NCI-H345 treated with DMSO at 0.1 percent for 48 hours (cell line): ENCODE data around the gene LLPH.

Source experiments
- DNase-seq: peaks from one replicate; lab custom pipeline; 2025; ENCODE audit not compliant: unreplicated experiment; lab: John Stamatoyannopoulos, UW

LLPH gene

DNA sequence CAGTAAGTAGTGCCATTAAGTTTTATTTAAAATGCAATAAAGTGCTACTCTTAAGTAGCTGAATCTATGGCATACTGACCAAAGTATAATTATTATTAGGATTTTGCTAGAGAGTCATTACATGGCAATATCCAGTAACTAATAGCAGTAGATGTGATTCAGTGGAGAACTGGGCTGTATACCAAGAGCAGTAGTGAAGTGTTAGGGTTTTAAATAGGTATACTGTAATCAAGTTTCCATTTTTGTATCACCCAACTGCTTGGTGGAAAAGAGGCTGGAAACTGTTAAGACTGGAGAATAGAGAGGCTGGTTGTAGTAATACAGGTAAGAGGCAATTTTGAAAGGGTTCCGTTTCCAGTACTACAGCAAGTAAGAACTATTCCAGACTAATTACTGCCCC, 13.3 kb upstream of the LLPH start:
- no peak for DNase-seq

DNA sequence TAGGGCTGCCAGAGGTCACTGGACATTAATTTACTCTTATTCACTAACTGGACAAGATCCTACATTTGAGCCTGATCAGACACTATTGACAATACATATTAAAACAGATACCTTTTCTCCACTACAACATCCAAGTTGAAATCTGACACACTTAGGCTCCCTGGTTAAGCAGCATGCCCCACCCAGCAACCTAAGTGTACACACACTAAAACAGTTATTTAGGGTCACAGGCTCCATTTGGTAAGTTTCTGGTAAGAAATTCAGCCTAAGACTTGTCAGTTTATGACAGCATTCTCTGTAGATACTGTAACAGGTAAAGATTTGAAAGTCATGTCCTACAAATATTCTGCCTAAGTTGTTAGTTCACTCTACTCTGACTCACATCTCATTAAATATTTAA, 12.3 kb upstream of the LLPH start:
- DNase-seq, result no peak

DNA sequence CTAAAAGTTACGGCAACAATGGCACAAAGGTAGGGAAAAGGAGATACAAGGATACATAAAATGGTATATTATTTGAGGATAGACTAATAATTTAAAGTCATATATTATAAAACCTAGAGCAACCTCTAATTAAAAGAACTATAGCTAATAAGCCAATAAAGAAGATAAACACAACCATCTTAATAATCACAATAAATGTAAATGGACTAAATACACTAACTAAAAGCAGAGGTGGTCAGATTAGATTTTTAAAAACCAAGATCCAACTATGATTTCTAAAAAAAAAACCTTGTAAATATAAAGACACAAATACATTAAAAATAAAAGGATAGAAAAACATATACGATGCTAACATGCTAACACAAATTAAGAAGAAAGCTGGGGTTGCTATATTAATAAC, 10.7 kb upstream of the LLPH start:
- no peak for DNase-seq

DNA sequence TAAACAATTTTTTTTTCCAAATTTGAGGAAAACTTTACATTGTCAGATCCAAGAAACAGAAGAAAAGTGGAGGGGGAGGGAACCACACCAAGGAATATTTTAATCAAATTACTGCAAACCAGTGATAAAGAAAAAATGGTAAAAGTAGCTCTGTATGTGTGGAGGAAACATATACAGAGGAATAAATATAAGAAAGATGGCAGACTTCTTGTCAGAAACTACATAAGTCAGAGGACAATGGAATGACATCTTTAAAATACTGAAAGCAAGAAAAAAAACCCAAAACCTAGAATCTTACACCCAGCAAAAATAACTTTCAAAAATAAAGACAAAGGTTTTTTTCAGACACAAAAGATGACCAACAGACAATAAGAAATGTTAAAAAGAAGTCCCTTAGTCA, 10.2 kb upstream of the LLPH start:
- DNase-seq, result no peak

DNA sequence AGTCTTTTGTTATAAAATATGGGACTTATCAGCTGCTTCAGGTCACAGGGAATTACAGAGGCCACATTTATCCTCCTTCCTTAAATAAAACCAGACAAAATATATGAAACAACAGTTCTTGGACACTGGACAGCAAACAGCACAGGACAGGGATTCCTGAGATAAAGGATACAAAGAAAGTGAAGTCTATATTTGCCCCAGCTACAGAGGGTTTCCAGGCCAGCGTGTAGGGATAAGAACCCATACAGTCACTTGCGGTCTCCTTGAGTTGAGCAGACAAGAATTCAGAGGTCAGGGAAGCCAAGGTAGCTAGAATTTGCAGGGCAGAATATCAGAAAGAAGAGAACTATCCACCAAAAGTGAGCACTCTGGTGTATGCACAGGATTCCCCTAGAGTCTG, 8.8 kb upstream of the LLPH start:
- no peak for DNase-seq

DNA sequence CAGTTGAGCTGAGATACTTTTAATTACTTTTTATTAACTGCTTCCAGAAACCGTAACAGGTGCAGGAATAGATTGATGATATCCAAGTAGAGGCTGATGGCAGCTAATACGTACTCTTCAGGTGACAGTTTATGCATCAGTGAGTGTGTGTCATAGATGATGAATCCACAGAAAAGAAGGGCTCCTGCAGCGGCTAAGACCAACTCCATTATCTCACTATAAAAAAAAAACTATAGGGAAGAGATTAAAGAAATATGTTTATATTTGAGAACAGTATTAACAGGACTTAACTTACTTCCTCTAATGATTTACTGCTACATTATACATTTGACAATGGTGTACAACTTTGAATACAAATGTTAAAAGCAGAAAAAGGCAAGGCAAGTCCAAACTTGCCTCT, 7.4 kb upstream of the LLPH start:
- no peak for DNase-seq

DNA sequence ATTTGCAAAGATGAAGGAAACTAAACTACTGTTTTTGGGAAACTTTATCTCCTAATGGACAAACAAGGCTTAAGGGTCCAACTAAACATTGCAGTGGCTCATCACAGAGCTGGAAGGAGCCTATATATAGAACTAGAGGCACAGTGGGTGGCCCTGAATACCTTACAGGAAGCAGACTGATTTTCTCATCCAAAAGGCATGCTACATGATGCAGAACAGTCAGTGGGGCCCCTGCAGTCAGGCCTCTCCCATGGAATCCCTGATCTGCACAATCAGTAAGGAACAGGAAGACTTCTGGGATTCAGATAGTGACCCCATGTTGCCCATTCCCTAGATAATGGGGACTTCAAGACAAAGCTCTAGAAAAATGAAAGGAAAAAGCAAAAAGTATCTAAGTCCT, 1.9 kb upstream of the LLPH start:
- no peak for DNase-seq

DNA sequence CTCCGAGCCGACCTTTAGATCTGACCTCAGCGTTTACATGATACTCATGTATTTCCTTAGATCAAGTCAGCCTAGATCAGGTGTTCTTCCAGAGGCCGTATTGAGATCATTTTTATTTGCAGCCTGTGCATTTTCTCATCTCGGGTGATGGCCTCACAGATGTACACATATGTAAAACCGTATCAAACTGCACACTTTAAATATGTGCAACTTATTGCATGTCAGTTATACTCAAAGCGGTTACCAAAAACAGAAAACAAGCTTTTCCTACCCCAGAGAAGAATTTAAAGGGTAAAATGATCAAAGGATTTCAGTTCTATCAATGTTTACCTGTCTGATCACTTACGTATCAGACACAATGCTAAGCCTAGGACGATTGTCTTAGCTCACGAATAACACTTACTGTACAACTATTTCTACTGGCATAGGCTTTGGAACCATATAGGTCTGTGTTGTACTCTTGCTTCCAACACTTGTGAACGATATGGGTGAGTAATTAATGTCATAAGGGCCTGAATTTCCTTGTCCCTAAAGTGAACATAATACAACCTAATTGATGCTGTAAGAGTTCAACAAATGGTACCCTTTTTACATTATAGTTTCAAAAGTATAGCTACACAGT, 628 bp upstream of the LLPH start:
- DNase-seq, result no peak

DNA sequence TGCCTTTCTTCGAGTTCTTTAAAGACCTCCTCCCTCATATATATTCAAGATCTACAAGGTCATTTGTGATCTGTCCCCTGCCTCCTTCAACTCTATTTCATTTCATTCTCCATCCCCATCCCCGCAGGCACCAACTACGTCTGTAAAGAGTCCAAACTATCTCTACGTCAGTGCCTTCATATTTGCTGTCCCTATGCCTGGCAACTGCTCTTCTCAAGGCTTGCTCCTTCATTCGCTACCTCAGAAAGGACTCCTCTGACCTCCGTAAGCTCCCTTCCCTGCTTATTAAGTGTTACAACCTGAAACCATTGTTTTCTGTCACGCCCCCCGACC, 650 bp downstream of the LLPH start:
- DNase-seq, result no peak

DNA sequence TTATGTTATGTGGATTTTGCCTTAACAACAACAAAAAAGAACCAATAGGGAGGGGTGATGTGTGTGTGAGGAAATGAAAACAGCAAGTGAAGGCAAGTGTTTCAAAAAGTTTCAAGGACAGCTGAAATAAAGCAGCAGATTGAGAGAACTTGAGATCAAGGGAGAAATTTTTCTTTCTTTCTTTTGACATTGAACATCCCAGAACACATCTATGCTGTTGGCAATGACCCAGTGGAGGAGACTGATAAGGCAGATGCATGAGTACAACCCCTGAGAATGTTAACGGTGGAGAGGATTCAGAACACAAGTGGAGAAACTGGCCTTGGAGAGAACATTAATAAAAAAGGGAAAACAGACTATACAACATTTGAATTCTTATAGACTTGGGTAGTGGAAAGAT, 2.9 kb downstream of the LLPH start:
- DNase-seq, result no peak

DNA sequence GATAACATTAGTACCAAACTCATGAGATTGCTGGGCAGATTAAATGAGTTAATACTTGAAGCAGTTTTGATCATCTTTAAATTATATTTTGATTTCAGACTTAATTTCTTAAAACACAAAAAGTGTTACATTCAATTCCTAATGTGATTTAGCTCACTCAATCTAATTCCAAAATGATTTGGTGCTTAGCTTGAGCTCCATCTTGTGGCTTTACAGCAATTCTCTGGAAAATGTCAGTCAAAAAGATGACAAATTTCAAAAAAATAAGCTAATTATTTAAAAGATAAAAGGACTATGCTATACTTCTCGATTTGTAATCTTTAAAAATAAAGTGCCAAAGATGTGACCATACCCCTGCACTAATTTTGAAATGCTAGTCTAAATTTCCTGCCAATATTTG, 10.1 kb downstream of the LLPH start:
- no peak for DNase-seq

DNA sequence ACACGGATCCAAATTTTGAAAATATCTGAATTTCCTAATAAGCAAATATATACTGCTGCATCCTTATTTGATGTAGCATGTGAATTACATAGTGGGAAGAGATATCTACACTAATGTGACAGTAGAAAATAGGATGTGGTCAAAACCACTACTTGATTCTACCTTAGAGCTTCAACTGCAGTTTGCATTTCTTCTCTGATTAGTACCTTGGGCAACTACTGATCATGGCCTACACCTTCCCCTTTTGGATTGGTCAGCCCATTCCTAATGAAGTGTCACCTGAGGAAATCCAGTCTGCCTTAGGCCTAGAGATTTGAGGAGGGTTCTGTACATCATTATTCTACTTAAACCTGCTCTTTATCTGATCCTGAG, 10.7 kb downstream of the LLPH start:
- no peak for DNase-seq

DNA sequence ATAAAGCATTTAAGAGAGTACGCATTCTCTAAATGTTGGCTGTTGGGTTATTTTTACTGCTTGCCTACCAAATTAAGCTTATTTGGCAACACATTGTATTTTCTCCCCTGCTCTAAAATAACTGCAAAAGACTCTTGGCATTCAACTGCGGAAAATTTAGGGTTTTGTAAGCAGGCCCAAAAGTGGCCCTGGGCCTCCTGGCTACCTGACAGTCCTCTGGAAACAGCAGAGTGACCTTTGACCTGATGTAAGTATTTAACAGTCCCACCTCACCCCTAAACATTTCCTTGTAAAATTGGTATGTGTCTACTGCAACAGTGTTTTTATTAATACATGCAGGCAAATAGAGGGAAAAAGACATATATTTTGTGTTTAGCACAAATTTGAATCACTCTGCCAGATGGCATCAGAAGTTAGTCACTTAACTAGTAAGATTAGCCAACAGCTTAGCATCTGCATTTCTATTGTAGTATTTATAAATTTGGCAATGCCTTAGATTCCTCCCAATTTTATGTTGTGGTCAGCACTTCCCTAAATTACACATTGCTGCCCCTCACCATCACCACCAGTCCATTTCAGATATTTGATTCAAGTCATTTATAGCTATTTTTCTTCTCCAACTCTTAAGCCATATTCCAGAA, 11.2 kb downstream of the LLPH start:
- no peak for DNase-seq

DNA sequence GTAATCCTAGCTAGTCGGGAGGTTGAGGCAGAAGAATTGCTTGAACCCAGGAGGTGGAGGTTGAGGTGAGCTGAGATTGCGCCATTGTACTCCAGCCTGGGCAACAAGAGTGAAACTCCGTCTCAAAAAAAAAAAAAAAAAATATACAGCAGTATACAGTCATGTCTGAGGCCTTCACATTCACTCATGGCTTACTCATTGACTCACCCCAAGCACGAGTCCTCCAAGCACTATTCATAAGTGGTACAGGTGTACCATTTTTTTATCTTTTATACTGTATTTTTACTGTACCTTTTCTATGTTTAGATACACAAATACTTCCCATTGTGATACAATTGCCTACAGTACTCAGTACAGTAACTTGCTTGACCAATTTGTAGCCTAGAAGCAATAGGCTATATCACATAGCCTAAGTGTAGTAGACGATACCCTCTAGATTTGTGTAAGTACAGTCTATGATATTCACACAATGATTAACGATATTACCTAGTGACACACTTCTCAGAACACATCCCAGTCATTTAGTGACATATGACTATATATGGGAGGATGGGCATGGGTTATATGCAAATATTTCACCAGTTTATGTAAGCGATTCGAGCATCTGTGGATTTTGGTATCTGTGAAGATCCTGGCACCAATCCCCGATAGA, 12.2 kb downstream of the LLPH start:
- DNase-seq, result no peak

DNA sequence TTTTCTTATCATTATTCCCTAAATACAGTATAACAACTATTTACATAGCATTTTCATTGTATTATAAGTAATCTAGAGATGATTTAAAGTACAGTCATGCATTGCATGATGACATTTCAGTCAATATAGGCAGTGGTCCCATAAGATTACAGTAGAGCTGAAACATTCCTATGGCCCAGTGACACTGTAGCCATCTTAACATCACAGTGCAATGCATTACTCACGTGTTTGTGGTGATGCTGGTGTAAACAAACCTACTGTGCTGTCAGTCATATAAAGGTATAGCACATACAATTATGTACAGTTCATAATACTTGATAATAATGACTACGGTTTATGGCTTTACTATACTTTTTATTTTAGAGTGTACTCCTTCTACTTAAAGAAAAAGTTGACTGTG, 13.3 kb downstream of the LLPH start:
- DNase-seq, result no peak

DNA sequence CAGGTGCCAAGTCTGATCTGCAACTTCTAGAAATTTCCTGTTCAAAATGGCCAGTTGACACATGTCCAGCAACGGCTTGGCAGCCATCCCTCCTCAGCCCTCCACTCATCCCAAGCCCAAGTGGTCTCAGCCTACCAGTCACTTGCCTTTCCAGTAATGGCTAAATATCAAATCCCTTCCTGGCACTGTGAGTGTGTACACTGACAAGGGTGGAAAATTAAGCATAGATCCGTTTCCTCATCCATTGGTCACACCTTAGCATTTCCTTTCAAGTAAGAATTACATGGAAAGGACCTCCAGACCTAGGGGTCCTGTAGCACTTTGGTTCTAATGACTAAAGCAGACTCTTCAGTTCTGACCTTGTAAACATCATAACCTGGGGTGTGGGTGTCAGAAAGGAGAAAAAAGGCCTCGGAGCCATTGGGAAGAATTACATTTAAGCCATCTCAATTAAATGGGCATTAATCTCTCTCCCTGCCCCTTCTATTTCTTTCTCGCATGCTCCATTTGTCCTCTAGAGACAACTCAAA, 15.4 kb downstream of the LLPH start:
- no peak for DNase-seq

DNA sequence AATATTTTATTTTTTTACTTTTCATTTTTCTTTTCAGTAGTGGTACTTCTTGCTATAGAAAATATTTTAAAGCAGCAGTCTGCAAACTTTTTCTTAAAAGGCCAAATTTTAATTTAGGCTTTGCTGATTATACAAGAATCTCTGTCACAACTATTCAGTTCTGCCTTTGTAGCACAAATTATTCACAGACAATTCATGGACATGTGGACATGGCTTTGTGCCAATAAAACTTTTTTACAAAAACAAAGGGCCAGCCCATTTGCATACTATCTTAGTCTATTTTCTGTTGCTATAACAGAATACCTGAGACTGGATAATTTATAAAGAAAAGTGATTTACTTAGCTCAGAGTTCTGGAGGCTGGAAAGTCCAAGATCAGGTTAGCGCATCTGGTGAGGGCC, 17.1 kb downstream of the LLPH start:
- no peak for DNase-seq

DNA sequence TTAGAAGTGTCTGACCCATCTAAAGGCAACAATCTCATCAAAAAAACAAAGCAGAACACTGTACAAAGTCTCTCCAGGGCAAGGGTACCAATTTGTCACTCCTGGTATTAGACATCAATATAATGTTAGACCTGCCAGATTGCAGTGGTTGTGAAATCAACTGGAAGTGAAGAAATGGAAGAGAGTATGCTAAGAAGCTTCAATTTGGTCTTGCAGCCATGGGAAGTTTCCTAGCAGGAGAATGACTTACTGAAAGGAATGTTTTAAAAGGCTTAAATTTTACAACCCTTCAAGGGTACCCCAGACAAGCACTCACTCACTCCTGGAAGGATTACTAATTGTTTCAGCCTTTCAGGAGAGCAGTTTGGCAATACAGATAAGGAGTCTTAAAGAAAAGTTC, 18.9 kb downstream of the LLPH start:
- DNase-seq, result no peak

DNA sequence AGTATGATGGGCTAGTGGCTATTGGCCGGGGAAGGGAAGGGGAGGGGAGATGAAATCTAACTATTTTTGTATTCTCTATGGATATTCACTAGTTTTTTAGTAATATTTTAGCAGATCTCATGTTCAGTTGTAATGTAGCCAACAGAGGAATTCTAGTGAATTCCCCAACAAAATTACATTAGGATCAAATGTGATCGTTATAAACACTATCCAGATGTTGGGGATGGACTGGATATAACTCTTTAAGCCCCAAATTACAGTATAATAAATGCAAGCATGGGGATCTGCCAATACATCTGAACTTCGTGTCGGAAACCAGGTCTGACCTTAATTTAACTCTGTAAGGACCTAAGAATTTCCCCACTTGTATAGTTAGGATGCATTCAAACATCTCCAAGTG, 21.5 kb downstream of the LLPH start:
- no peak for DNase-seq

DNA sequence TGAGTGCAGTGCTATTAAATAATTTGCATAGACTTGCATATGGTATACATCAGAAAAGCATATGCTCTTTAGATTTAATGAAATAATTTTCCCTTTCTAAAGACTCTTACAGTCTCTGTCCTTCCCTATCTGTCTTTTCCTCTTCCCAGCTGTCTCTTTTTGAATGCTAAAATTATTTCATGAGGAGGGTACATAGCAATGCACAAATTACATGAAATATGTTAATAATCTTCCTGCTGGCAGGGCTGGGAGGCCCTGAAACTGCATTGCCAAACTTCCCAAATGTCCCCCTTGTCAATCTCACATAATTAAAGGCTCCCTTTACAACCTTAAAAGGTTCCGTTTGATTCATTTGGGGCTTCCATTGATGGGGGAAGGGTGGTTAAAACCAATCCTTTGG, 22.2 kb downstream of the LLPH start:
- DNase-seq, result no peak

DNA sequence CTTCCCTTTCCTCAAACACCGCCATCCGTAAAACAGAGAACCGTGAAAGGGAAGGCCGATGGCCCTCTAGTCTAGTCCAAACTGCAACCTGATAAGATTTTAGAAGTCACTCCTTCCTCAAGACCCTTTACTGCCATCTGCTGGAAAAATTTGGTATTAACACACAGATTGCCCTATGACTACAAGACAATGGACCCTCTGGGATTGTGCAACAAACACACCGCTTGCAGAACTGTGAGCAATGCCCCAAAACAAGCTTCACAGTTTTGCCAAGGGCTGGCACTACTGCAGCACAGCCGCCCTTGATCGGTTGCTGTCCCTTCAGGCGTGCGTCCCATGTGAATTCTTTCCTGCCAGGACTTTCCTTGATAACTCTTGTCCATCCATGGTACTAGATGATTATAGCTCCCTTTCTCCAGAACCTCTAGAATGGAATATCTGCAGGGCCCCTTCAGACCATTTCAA, 23.1 kb downstream of the LLPH start:
- DNase-seq, result peak; percentile 73

DNA sequence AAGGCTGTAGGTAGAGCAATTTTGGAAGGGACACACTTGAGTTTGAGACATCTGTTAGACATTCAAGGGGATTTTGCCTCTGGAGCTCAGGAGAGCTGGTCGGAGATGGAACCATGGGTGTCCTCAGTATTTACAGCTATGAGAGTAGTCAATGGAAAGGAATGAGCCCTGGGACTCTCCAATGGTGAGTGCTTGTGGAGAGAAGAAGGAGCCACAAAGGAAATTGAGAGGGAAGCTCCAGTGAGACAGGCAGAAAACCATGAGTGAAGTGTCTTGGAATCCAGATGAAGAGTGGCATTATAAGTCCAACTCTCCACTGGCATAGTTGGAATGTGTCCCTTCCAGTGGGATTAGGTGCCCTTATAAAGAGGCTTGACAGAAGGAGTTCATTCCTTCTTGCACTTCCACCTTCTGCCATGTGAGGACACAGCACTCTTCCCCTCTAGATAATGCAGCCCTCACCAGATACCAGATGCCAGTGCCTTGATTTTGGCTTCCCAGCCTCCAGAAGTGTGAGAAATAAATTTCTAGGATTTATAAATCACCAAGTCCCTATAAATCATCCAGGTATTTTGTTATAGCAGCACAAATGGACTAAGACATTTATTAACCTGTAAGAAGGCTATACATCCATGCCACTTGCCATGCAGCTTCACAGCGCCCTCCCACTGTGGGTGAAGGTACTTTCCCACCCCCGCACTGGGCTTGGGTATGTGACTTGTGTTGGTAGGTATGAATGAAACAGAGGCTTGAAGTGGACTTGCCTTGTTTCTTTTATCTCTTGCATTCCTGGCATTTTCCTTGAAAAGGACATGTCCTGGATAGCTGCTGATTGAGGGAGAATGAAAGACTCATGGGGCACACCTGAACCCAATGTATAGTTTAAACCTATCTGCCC, 27.3 kb downstream of the LLPH start:
- no peak for DNase-seq
